NCI-H187 (cell line): Measurements from ENCODE around the gene F12.
"Not testable (repeated sequence)": the region's sequence is repeated elsewhere in the genome, so short reads cannot be mapped to it uniquely, and the experiment has no call there.

Source experiments
- DNase-seq, 2 experiments: peaks; one replicate each; lab custom pipeline; 2025; lab: John Stamatoyannopoulos, UW

Gene F12

GRCh38 chr5:177432143-177432838 lies 22.9 kb upstream of the F12 start:
- no peak for DNase-seq

GRCh38 chr5:177431317-177432142 lies 22.2 kb upstream of the F12 start:
- no peak for DNase-seq

DNA sequence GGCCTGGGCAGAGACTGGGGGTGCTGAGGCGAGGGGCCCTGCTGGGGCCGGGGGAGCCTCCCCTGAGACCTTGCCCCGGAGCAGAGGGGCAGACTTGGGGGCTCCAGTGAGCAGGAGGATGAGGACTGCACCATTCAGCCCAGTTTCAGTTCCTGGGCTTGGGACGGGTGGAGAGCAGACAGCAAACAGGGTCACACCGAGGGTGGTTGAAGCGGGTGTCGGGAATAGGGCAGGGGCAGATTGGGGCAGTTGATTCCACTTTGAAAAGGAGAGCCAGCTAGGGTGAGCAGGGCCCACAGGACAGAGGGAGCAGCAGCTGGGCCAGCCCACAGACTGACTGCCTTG lies 21.6 kb upstream of the F12 start:
- DNase-seq: no peak

- DNase-seq: no peak
Observed at GRCh38 chr5:177430140-177430951, 21.0 kb upstream of the F12 start.

DNA sequence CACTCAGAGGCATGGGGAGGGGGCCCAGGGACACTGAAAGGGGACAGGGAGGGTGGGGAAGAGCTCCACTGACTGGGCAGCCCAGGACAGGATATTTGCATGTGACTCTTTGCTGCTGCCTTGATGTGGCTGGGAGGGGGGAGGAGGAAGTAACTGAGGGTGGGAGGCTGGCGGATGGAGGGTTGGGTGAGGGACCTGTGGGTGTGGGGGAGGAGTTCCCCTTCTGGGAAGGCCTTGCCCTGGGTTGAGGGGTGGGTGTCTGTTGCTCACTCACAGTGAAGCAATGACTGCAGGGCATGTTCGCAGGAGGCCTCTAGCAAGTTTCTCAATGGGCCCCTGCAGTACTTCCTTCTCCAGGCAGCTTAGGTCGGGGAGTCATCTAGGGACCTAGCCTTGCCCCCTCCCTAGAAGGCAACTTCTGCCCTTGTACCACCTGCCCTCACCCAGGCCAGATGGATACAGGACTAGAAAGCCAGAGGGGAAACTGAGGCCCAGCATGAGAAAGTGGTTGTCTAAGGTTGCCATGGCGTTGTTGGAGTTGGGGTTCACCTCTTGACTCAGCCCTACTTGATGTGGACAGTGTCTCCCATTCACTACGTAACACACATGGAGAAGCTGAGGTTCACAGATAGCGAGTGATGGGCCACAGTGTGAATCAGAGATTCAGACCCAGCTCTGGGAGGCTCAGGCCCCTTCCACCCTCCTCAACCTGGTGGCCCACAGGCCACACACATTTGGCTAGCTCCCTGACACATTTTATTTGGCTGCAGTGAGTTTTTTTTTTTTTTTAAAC lies 20.1 kb upstream of the F12 start:
- no peak for DNase-seq

- DNase-seq: no peak
Observed at GRCh38 chr5:177428574-177429217, 19.3 kb upstream of the F12 start.

GRCh38 chr5:177427919-177428573 lies 18.7 kb upstream of the F12 start:
- DNase-seq: no peak

DNA sequence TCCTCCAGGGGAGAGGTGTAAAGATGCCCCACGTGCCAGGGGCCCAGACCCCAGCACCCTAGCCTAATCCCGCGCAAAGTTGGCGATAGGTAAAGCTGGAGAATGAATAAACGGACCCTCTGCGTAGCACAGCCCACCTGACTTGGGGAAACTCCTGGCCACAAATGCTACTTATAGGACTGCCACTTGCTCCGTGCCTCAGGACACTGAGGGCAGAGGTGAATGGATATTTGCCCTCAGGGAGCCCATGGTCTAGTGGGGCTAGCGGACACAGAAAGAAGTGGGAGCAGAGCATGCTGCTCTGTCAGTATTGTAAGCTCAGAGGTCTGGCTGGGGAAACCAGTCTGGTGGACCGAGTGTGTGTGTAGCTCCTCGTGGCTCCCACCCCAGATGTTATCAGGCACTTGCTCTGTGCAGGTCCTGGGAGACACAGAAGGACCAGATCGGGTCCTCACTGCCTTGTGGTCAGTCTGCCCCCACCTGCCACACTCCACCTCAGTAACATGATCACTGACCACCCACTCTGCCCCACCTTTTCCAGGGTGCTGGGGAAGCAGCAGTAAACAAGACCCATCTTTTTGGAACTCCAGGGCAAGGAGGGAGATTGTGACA lies 18.0 kb upstream of the F12 start:
- DNase-seq: no peak

DNA sequence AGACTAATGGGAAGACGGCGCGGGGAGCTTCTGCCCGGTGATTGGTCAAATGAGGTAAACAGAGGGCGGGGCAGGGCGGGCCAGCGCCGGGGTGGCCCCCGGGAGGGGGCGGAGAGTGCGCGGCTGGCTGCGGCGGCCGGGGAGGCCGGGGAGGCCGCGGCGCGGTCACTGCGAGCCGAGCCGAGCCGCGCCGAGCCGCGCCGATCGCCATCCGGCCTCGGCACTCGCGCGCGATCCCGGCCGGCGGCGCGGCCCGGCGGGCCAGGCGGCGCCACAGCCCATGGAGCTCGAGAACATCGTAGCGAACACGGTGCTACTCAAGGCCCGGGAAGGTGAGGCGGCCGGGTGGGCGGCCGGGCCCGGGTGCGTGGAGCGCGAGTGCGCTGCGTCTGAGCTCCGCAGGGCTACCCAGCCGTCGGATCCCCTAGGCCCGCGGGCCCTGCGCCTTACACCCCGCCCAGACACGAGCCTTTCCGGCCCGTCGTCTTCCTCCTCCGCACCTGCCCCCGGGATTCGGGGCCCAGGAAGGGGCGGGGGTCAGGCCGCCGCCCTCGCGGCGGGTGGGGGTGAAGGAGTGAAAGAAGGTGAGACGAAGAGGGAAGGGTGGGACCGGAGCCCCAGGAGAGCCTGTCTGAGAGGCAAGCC lies 17.3 kb upstream of the F12 start, which contains the start of gene GRK6:
GRK6 (plus strand) TSS at position 111 of the 645 bp plus-strand sequence; CDS start at position 281, 170 bp downstream.
- DNase-seq: no peak

DNA sequence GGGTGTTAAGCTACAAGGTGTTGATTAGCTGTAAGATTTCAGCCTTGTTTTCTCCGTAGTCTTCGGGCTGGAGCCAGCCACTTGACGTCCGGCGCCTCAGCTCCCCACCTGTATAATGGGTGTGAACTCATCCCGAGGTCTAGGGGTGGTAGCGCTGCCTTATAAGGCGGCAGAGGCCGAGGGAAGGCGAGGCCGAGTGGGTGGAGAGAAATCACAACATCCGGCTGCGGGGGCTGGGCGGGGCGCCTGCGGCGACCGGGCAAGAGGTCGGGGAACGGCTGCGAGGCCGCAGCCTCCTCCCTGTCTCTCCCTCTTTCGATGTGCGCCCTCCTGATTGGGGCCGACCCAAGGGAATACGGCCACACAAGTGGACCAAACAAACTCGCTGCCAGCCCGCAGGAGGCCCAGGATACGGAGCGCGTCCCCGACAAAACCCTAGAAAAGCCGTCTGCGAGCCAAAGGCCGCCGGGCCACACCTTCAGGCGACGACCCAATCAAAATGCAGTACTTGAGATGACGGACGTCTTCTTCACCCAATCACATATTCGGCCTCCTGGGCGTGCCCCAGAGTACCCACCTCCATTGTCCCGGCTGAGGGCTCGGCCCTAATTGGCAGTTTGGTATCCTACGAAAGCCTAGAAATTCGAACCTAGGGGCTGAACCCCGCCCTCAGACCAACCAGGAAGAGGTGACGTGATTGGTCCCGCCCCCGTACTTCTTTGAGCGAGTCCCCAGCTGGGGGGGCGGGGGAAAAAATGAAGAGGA lies 16.6 kb upstream of the F12 start:
- peak; percentile 99 to 100 for DNase-seq

- no peak for DNase-seq
Observed at GRCh38 chr5:177425196-177425800, 15.9 kb upstream of the F12 start.

DNA sequence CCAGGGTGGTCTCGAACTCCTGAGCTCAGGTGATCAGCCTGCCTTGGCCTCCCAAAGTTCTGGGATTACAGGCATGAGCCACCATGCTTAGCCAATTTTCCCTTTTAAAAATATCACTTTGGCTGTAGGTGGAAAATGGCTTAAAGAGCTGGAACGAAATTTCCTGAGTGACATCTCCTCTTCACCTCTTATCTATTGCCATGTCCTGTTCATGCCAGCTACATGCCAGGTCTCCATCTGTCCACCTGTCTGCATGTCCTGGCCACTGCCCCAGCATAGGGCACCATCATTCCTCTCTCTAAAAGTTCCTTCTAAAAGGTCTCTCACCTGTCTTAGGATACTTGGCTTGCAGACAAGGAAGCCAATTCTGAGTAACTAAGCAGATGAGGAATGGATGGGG lies 14.3 kb upstream of the F12 start:
- DNase-seq: no peak

- DNase-seq: no peak
Observed at GRCh38 chr5:177421062-177421798, 11.9 kb upstream of the F12 start.

GRCh38 chr5:177420472-177420871 lies 11.1 kb upstream of the F12 start:
- not testable (repeated sequence) for DNase-seq

DNA sequence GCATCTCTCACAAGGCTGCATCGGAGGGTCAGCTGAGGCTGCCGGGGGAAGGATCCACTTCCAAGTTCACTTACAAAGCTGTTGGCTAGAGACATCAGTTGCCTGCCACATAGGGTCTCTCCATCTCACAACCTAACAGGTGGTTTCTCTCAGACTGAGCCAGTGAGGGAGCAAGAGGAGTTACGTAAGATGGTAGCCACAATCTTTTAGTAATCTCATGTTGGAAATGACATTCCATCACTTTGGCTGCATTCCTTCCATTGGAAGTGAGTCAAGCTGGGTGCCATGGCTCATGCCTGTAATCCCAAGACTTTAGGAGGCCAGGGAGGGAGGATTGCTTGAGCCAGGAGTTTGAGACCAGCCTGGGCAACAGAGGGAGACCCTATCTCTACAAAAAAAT lies 9.7 kb upstream of the F12 start:
- DNase-seq: no peak

- not testable (repeated sequence) for DNase-seq
Observed at GRCh38 chr5:177417081-177417480, 7.7 kb upstream of the F12 start.

GRCh38 chr5:177414481-177414880 lies 5.1 kb upstream of the F12 start:
- DNase-seq: no peak
